Activated effector memory CD4-positive, alpha-beta T cell treated with Interleukin-2 at 50 U/mL for 16 hours (primary cell): ENCODE data around the gene COL1A1.

ENCODE experiments used
- DNase-seq: peaks from one replicate; pipeline ENCODE4 v3.0.0-alpha.2; 2020

The COL1A1 gene

DNA sequence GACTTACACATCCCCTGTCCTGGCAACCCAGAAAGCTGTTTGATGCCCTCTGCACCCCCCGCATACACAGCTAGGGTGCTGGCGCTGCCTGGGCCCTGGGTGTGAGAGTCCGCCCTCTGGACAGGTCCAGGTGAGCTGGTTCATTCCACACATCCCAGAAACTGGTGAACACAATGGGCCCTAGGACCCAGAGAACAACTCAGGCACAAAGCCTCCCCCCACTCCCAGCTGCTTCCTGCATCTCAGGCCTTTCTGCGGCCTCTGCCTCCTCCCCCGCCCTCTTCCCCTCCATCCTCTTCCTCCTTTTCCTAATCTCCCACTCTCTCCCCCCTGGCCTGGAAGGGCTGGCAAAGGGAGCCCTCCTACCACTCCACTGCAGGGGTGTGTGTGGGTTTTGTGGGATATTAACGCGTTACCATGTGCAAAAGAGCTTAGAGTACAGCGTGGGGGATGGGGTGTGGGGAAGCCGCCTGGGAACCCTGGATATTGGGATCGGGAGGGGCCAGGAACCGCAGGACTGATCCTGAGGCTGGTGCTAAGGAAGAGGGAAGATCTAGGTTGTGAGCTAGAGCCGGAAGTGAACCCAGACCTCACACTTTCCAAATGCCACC lies 49.4 kb downstream of the COL1A1 start:
- DNase-seq: peak; percentile 45

DNA sequence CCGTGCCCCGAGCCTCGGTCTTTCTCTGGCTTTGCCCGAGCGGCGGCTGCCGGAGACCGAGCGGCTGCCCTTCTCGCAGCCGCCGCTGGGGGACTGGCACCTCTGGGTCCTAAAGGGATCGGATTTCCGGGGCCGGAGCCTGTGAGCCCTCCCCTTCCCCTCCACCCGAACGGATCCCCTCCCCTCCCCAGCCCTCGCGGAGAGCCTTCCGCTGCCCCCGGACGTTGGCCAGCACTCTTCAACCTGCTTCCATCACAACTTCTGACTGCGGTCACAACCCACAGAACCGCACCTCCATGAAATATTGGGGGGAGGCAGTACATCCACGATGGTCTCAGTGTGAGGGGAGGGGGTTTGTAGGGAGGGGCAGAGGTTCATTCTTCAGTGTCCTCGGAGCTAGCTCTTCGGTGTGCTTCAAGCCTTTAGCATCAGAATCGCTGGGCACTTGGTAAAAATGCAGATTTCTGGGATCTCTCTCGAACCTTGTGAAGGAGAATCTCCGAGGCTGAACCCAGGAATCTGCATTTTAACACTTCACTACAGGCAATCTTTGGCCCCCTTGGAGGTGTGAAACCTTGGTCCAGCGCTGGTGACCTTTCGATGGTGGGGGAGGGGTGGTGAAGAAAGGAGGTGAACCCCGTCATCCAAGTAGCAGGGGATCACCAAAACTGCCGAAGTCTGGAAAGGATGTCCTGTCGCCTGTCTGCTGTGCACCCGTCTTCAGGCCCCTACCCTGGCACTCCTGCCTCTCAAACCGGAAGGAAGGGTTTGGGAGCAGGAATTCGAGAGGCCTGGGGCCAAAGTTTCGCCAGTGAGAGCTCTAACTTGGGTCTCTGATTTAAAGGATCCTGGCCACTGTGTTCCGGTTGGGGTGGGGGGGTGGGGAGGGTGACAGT lies 50.1 kb downstream of the COL1A1 start:
- DNase-seq: peak; percentile 78

DNA sequence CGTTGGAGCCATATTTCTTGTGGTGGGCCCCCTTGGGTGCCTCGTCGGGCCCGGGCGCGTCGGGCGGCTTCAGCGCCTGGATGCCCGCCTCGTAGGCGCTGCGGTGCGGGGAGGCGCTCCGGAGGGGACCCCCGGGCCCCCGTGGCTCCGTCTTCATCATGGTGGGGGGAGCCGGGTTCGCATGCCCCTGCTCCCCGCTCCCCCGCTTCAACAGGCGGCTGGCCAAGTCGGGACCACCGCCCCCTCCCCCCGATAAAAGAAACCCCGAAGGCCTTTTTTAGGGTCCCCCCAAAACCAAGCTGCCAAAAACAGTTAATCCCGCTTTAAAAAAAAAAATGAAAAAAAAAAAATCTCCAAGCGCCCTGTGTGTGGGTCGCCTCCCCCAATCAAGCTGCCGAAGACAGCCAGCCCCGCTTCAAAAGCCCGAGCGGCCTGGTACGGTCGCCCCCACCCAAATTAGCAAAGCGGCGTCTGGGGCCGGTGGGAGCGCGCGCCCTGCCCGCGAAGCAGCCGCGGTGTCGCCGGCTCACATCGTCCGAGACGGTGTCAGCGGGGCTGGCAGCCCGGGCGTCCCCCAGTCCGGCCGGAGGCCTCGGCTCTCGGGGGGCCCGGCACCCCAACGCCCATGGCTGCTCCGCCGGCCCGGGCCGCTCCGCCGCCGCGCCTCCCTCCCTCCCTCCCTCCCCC lies 50.9 kb downstream of the COL1A1 start, which contains the start of gene PPP1R9B:
PPP1R9B (minus strand) TSS at position 324 of the 687 bp plus-strand sequence; CDS start at position 160, 164 bp downstream.
- no peak for DNase-seq

DNA sequence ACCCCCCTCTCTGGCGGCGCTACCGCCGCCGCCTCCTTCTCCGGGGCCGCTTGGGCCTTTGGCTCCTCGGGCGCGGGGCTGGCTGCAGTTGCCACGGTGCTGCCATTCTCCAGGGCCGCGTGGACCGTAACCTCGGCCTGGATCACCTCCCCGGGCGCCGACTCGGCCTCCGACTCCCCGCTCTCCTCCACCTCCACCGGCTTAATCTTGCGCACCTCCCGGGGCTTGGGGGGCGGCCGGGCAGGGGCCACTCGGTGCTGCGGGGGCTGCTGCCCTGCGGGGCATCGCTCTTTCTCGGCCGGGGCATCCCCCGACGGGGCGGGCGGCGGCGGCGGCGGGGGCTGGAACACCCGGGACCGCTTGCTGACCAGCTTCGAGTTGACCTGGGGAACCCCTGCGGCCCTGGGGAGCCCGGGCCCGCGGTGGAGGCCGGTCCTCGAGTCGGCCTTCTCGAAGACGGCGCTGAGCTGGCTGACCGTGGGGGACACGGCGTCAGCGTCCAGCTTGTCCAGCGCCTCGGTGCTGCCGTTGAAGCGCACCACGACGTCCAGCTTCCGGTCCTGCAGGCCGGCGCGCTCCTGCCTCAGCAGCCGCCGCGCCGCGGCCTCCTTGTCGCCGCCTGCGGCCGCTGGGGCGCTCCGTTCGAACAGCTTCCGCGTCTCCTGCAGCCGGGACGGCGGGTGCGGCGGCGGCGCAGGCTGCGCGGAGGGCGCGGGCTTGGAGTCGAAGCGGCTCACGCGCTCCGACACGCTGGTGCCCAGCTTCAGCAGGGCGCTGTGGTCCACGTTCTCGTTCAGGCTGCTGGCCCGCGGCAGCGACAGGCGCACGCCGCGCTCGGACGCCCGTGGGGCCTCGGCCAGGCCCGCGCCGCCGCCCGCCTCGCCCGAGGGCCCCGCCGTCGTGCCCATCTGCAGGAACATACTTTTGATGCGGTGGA lies 51.7 kb downstream of the COL1A1 start:
- DNase-seq: peak; percentile 50

DNA sequence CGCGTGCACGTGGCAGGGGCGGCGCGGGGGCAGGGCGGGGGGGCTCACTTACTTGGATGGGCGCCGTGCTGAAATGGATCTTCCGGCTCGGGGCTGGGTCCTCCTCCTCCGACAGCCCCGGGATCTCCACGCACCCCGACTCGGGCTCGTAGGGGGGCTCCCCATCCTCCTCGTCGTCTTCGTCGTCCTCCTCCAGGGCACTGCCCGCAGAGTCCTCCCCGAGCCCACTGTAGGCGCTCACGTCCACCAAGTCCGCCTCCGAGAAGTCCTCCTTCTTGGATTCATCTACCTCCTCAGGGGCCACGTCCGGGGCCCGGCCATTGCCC lies 52.4 kb downstream of the COL1A1 start:
- DNase-seq: no peak

DNA sequence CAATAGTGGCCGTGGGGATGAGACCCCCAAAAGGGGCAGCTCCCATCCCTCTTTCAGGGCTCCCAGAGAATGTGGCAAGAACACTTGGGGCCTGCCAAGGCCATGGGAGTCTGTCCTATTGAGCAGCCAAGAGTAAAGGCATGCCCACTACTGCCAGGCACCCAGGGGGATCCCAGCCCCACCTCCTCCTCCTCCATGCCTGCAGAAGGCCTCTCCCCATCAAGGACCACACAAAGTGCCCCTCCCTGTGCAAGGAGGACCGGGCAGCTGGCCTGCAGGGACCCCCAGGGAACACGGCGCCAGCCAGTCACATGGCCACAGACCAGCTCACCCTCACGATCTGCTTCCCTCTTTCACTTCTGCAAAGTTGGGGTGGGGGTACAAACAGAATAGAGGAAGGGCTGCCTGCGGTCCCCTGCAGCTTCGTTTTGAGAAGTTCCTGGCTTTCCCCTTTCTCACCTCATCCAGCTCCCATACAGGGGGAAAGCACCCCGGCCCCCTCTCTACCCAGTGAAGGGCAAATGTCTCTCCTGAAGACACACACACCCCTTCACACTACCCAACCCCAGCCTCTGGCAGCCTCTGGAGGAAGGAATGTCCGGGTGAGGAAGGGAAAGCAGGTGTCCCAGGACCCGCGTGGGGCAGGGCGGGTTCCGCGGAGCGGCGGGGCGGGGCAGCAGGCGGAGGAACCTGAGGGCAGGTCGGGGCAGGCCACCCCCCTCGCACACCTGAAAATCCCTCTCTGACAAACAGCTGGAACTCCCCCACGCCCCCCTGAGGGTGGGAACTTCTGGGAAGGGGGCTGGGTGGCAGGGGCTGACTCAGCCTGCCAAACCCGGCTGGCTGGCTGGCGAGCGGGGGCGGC lies 53.0 kb downstream of the COL1A1 start:
- DNase-seq: peak; percentile 56

DNA sequence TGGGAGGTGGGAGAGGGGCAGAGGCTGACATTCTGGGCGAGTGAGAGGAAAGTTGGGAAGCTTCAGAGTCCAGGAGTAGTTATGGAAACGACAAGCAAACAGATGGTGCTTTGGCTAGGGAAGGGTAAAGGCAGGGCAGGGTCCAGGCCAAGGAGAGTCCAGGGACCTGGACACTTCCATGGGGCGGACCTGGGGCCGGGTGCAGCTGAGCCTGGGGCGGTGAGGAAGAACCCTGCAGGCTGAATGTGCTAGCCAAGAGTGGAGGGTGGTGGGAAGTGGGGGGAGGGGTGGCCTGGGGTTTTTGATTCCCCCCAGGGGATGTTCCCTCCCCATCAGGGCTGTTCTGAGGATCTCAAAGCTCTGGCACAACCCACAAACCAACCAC lies 53.6 kb downstream of the COL1A1 start:
- no peak for DNase-seq

DNA sequence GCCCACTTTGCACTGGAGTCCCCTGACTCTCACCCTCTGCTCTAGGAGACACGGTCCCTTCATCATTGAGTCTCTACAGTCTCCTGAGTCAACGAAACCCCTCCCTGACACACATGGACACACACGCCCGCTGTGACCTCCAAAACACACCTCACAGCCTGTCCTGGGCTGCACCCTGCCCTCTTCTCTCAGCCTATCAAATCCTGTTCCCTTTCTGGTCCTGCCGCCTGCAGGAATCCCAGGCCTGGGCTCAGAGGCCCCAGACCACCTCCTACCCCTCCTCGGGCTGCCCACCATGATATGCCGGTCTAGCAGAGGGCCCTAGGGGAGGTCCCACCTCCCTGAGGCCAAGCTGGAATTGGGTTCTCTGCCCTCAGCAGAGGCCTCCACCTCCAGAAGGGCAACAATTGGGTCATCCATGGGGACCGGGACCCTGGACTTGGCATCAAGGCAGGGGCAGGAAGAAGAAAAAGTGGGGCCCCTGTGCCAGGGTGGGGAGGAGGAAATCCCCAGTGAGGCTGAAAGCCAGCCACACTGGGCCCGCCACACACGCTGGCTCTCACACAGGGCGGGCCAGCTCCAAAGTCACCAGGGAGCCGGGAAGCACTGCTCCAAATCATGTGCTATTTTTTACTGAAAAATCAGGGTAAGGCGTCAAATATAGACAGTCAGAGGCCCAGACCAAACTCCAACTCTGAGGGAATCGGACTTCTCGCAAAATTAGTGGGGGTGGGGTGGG lies 54.3 kb downstream of the COL1A1 start:
- no peak for DNase-seq

DNA sequence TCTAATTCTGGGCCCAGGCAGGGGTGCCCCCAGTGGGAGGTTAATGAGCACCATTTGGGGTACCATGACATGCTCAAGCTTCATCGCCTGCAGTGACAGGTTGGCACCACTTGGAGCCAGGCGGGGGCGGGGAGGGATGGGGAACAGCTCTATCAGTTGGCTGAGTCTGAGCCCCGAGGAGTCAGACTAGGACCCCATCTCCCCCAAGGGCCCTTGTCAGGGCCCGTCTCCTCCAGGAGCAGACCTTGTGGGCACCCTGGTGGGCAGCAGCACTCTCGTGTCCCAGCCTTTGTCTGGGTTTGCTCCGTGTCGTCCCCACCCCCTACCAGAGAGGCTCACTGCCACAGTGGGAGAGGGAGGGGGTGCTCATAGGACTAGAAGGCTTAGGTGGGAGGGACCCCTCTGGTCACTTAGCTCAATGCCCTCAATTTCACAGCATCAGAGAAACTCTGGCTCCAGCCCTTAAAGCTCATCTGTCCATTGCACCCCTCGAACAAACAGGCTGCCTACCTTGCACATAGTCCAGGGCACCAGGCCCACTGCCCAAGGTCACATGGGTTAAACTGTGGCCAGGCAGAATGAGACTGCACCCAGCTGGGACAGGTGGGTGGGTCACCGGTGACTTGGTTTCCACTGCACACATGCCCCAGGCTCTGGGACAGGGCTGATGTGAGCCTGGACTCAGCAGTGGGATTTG lies 55.1 kb downstream of the COL1A1 start:
- DNase-seq: no peak

DNA sequence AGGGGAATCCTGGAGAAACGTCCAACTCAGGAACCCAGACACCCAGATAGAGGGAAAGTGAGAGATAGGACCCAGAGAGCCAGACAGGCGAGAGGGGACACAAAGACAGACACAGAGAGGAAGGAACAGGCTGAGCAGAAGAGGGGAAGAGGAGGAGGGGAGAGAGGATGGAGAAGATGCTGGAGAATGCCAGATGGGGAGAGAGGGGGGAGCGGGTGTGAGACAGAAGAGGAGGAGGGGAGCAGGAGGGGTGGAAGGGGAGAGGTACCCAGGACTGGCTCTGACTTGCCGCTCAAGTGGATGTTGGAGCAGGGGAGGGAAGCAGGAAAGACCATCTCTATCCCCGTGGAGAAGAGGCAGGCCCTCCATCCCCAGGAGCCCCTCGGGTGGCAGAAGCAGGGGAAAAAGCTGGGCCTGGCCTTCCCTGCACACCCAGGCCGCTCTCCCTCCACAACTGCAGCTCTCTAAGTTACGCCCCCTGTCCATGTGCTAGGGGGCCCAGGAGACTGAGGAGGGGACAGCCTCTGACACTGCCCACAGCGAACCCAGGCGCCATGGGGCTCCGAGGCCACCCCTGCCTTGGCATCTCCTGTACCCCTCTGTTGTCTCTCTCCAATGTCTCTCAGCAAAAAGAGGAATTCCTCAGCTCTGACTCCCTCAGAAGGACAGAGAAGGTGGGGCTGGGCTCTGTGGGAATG lies 55.8 kb downstream of the COL1A1 start:
- no peak for DNase-seq

DNA sequence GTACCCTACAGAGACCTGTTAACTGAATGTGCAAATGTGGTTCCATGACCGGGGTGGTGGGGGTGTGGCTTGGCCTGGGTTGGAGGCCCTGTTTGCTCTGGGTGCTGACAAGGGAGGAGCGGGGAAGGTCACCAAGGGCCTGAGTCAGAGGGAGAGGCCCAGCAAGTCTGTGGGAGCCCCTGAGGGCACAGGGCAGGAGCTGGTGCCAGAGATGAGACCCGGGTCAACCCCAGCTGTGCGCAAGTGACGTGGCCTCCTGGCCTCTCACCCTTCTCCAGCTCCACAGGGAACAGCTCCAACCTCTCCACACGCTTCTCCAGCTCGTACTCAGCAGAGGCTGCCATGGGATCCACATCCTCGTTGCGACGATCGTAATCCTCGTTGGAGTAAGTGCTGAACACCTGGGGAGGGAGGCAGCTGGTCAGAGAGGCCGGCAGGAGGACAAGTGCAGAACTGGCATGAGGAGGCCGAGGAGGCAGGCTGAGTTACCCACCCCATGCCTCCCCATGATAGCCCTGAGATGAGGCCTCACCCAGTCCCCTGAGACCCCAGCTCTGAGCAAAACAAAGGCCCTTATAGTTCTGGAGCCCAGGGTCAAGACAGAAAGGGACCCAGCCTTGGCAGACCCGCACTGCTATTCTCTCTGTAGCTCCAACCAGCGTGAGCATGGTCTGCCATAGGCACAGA lies 56.4 kb downstream of the COL1A1 start:
- no peak for DNase-seq

DNA sequence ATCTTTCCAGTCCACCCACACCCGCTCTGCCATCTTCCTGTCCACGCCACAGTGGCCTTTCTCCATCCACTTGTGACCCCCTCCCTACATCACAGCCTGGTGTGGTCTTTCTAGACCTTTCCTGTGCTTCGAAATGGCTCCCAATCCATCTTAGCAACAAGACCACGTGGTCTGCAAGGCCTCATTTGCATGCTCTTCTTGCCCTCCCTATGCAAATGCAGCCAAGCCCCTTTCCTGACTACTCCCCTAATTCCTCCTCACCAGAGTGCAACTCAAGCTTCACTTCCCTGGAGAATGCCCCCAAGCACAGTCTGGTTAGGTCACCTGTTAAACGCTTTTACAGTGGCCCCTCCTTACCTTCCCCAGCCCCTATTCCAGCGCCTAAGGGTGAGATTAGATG lies 57.1 kb downstream of the COL1A1 start:
- DNase-seq: no peak

DNA sequence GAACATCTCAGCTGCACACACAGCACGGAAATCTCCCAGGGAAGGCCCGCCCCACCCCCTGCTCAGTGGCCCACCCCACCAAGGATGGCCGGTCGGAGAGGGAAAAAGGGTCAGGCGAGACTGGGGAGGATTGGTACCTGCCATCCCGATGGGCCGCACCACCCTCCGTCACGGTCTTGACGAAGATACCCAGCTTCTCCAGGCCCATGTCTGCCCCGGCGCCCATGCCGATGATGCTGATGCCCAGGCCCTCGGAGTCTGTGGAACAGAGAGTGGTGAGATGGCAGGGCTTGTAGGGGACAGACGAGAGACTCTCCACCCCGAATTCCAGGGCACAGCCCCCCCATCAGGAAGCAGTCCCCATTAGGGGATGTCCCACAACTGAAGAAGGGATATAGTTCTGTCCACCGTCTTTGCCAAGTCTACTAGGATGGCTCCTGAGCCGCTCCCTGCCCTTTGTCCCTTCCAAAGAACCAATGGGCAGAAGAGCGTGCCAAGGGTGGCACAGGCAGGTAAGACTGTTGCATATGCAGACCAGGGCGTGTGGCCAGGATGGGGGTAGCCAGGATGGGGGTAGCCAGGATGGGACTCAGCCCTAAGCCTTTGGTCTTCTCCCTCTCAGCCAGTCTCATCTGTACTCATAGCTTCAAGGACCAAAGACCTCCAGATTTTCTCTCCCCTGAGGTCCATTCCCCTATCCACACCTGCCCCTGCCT lies 57.8 kb downstream of the COL1A1 start:
- DNase-seq: no peak

DNA sequence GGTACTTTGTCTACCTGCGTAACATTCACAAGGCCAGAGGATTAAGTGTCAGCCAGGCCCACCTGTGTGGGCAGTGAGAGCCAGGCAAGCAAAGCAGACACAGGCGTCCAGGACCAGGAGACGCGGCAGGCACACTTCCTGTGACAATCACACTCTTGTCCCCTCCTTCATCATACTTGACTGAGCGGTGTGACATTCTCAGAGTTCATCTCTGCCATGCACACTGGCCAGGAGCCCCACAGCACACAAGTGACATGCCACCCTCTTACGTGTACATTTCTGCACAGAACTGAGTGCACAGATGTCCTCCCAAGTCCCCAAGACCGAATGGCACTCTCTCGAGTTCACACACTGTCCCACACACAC lies 59.7 kb downstream of the COL1A1 start:
- DNase-seq: no peak

DNA sequence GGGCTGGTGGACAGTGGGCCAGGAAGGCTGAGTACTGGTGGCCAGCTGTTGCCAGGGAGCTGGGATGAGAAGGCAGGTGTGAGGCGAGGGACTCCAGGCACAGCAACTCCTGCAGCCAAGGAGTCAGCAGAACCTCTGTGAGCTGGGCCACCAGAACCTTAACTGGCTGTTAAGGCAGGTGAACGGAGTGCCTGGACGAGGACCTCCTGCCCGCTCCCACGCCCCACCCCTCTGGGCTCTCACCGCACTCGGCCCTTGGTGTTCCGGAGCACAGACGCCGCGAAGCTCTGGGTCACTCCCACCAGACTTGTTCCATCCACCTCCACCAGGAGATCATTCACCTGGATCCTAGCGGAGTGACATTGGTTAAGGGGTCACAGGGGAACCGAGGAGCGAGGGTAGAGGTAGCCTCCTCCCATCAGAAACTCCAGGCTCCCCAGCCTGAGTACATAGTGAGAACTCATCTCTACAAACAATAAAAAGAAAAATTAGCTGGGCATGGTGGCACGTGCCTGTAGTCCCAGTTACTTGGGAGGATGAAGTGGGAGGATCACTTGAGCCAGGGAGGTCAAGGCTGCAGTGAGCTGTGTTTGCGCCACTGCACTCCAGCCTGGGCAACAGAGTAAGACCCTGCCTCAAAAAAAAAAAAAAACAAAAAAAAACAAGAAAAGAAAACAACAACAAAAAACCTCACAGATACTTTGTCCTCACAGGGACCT lies 60.2 kb downstream of the COL1A1 start:
- no peak for DNase-seq

DNA sequence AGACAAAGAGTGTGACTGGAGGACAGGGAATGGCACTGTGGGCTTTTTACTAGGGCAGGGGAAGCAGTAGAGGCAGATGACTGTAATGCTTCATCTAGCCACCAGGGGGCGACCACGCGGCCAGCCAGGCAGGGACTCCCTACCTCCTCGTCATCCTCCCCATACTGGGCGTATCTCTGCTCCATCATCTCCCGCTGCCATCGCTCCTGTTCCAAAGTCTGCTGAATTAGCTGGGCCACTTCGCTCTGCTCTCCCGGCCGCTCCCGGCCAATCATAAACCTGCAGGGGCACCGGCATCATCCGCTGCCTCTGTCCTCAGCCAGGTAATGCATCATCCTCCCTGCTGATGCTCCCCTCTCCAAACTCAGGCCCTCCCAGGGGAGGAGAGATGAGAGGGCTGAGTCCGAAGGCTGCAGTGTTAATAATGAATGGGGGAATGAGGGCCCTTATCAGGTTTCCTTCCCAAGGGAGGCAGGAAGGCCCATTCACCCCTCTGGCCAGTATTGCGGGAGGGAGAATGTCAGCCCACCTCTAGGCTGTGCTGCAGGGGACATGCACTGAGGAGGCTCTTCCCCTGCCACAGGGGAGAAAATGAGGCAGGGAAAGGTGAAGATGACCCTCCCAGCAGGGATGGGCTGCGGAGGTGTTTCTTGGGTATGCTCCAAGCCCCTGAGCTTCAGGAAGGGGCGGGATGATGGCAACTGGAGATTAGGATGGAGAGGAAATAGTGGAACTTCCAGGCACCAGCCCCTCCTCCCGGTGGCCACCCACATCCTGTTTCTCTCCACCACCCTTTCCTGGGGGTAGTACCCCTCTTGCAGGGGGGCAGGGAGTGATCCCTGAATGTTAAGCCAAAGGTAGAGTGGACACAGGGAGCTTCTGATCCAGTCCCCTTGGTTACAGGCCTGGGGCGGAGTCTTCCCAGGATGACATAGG lies 61.2 kb downstream of the COL1A1 start:
- DNase-seq: peak; percentile 72
